Fibroblast of lung (primary cell): Measurements from ENCODE around the gene TLR10.

Experiments
- CTCF ChIP-seq, 2 donors: IDR thresholded peaks in 1 of 2; conservative IDR thresholded peaks in 1 of 2; 1 replicate in 1 of 2; 2 replicates in 1 of 2; pipeline ENCODE4 v1.5.1; 2011 to 2012; ENCODE audit warnings: low read length in 2 of 2, control low read depth in 1 of 2, inconsistent platforms in 1 of 2, low read depth in 1 of 2, mild to moderate bottlenecking in 1 of 2
- EZH2 ChIP-seq: IDR thresholded peaks from 2 replicates; pipeline ENCODE4 v1.5.1; 2012; ENCODE audit warnings: low read length, control low read depth, mild to moderate bottlenecking; ENCODE audit errors: missing control alignments

- TF ChIP-seq CTCF (conservative IDR thresholded peaks at IDR 0.05 in 1 of 2, IDR thresholded peaks at IDR 0.05 in 1 of 2; ENCODE audit: low read depth in 1 of 2, low read length in 2 of 2) (no peak), EZH2 (no peak)
Observed at GRCh38 chr4:38752372-38752940, 30.3 kb downstream of the TLR10 start.
